Trophoblast cell (in vitro differentiated cells and primary cell): ENCODE data around the gene SLC10A7.

Source experiments
- DNase-seq, 2 donors: peaks; one replicate each; pipeline ENCODE4 v3.0.0-alpha.2; 2016
- H2AFZ ChIP-seq: 2 replicates; pipeline ENCODE4 v1.6.1; 2013; ENCODE audit warnings: low read length, moderate library complexity, mild to moderate bottlenecking; ENCODE audit not compliant: insufficient read depth, poor library complexity
- H2AK5ac ChIP-seq: 2 replicates; pipeline ENCODE4 v1.6.1; 2013; ENCODE audit warnings: mild to moderate bottlenecking, low read length
- H2BK120ac ChIP-seq: 2 replicates; pipeline ENCODE4 v1.6.1; 2013; ENCODE audit warnings: low read length, mild to moderate bottlenecking, moderate library complexity; ENCODE audit not compliant: insufficient read depth, poor library complexity
- H2BK12ac ChIP-seq: 2 replicates; pipeline ENCODE4 v1.6.1; 2013; ENCODE audit warnings: mild to moderate bottlenecking, low read length, moderate library complexity
- H2BK5ac ChIP-seq: 2 replicates; pipeline ENCODE4 v1.6.1; 2013; ENCODE audit warnings: low read length, low read depth, moderate library complexity, mild to moderate bottlenecking; ENCODE audit not compliant: poor library complexity
- H3K14ac ChIP-seq: 2 replicates; pipeline ENCODE4 v1.6.1; 2013; ENCODE audit warnings: mild to moderate bottlenecking, low read length
- H3K18ac ChIP-seq: 2 replicates; pipeline ENCODE4 v1.6.1; 2013; ENCODE audit warnings: mild to moderate bottlenecking, low read length
- H3K23ac ChIP-seq: 2 replicates; pipeline ENCODE4 v1.6.1; 2013; ENCODE audit warnings: low read length
- H3K27ac ChIP-seq: 2 replicates; pipeline ENCODE4 v1.5.1; 2013; ENCODE audit warnings: low read depth, mild to moderate bottlenecking, inconsistent platforms, low read length, moderate library complexity
- H3K27me3 ChIP-seq: 2 replicates; pipeline ENCODE4 v1.6.1; 2013; ENCODE audit warnings: inconsistent platforms, mild to moderate bottlenecking, low read length, moderate library complexity; ENCODE audit not compliant: insufficient read depth
- H3K36me3 ChIP-seq, 2 experiments: 1 replicate in 1 of 2; 2 replicates in 1 of 2; pipeline ENCODE4 v1.6.1; 2013; ENCODE audit warnings: low read length in 2 of 2, mild to moderate bottlenecking in 2 of 2, moderate library complexity in 1 of 2; ENCODE audit not compliant: insufficient read depth in 2 of 2, control insufficient read depth in 1 of 2
- H3K4ac ChIP-seq: 2 replicates; pipeline ENCODE4 v1.6.1; 2013; ENCODE audit warnings: low read depth, mild to moderate bottlenecking, low read length, moderate library complexity
- H3K4me1 ChIP-seq, 2 experiments: 1 replicate in 1 of 2; 2 replicates in 1 of 2; pipeline ENCODE4 v1.6.1; 2013; ENCODE audit warnings: low read length in 2 of 2, mild to moderate bottlenecking in 2 of 2, moderate library complexity in 1 of 2; ENCODE audit not compliant: insufficient read depth in 2 of 2, control insufficient read depth in 1 of 2
- H3K4me2 ChIP-seq: 2 replicates; pipeline ENCODE4 v1.6.1; 2013; ENCODE audit warnings: inconsistent platforms, mild to moderate bottlenecking, low read length, moderate library complexity
- H3K4me3 ChIP-seq: 2 replicates; pipeline ENCODE4 v1.5.1; 2013; ENCODE audit warnings: mild to moderate bottlenecking, low read depth, low read length, inconsistent platforms
- H3K79me1 ChIP-seq: one replicate; pipeline ENCODE4 v1.6.1; 2013; ENCODE audit warnings: low read length
- H3K79me2 ChIP-seq: 2 replicates; pipeline ENCODE4 v1.6.1; 2013; ENCODE audit warnings: low read length, mild to moderate bottlenecking; ENCODE audit not compliant: control insufficient read depth, insufficient read depth, poor library complexity
- H3K9ac ChIP-seq: 2 replicates; pipeline ENCODE4 v1.6.1; 2013; ENCODE audit warnings: mild to moderate bottlenecking, low read length
- H3K9me3 ChIP-seq: 2 replicates; pipeline ENCODE4 v1.6.1; 2013; ENCODE audit warnings: low read depth, mild to moderate bottlenecking, control low read depth, inconsistent platforms, low read length; ENCODE audit not compliant: insufficient read depth
- H4K12ac ChIP-seq: 2 replicates; pipeline ENCODE4 v1.6.1; 2013; ENCODE audit warnings: low read depth, mild to moderate bottlenecking, low read length, moderate library complexity
- H4K8ac ChIP-seq: 2 replicates; pipeline ENCODE4 v1.6.1; 2013; ENCODE audit warnings: low read depth, mild to moderate bottlenecking, low read length, moderate library complexity
- H4K91ac ChIP-seq: one replicate; pipeline ENCODE4 v1.6.1; 2013; ENCODE audit warnings: low read depth, mild to moderate bottlenecking, low read length, moderate library complexity
- WGBS: extraction: QIAGEN DNeasy Blood & Tissue Kit; methylation state at CpG from one replicate; pipeline ENCODE4 v1.1.7; 2013; ENCODE audit warnings: missing lambda C conversion rate; ENCODE audit not compliant: insufficient read length, insufficient coverage; ENCODE audit errors: extremely low coverage; 5-methylcytosine and 5-hydroxymethylcytosine counted together

SLC10A7 gene

GRCh38 chr4:146488495-146489174 lies 33.1 kb downstream of the SLC10A7 start:
- no peak for DNase-seq
- H2BK5ac ChIP-seq = no peak overlapping the region
- H4K8ac ChIP-seq = no peak overlapping the region
- no peak overlapping the region for H3K23ac ChIP-seq
- no CpG with 5 or more reads among the region's 3 CpGs for WGBS
- no peak overlapping the region for H4K91ac ChIP-seq
- H2BK120ac ChIP-seq = no peak overlapping the region
- H2BK12ac ChIP-seq = no peak overlapping the region
- H3K4me1 ChIP-seq = no peaks in the 10 kb centered on the region
- H3K4me3 ChIP-seq = no peak overlapping the region
- H3K36me3 ChIP-seq = no peaks in the 10 kb centered on the region
- H3K9ac ChIP-seq = no peak overlapping the region
- no peak overlapping the region for H3K27ac ChIP-seq
- H4K12ac ChIP-seq = no peak overlapping the region
- no peak overlapping the region for H2AFZ ChIP-seq
- H3K79me2 ChIP-seq = no peaks in the 10 kb centered on the region
- H3K14ac ChIP-seq = no peak overlapping the region
- H3K9me3 ChIP-seq = no peaks in the 10 kb centered on the region
- no peak overlapping the region for H2AK5ac ChIP-seq
- H3K27me3 ChIP-seq = no peaks in the 10 kb centered on the region
- H3K79me1 ChIP-seq = no peaks in the 10 kb centered on the region
- no peak overlapping the region for H3K4me2 ChIP-seq
- H3K18ac ChIP-seq = no peak overlapping the region
- H3K4ac ChIP-seq = no peak overlapping the region

- Histone ChIP-seq H3K9ac (no peak overlapping the region), H3K4me2 (no peak overlapping the region), H2BK120ac (no peak overlapping the region), H3K9me3 (no peaks in the 10 kb centered on the region), H2AFZ (no peak overlapping the region), H3K23ac (no peak overlapping the region), H3K4ac (no peak overlapping the region), H4K8ac (no peak overlapping the region), H3K18ac (no peak overlapping the region), H2BK5ac (no peak overlapping the region), H3K4me3 (no peak overlapping the region), H3K27me3 (peaks cover 2% of the 10 kb centered on the region), H3K27ac (no peak overlapping the region), H2AK5ac (no peak overlapping the region), H2BK12ac (no peak overlapping the region), H3K4me1 (no peaks in the 10 kb centered on the region), H3K79me1 (no peaks in the 10 kb centered on the region), H3K14ac (no peak overlapping the region), H3K36me3 (no peaks in the 10 kb centered on the region), H4K12ac (no peak overlapping the region), H4K91ac (no peak overlapping the region), H3K79me2 (no peaks in the 10 kb centered on the region)
- no CpG with 5 or more reads among the region's 1 CpG for WGBS
- DNase-seq = no peak
Observed at GRCh38 chr4:146486565-146486964, 35.2 kb downstream of the SLC10A7 start.

- H3K79me2 ChIP-seq = no peaks in the 10 kb centered on the region
- H3K9ac ChIP-seq = no peak overlapping the region
- no peak overlapping the region for H4K8ac ChIP-seq
- no peaks in the 10 kb centered on the region for H3K36me3 ChIP-seq
- H2BK12ac ChIP-seq = no peak overlapping the region
- no peak overlapping the region for H4K91ac ChIP-seq
- no peak overlapping the region for H3K14ac ChIP-seq
- no peak overlapping the region for H2BK5ac ChIP-seq
- peaks cover 2% of the 10 kb centered on the region for H3K27me3 ChIP-seq
- H3K27ac ChIP-seq = no peak overlapping the region
- no peak overlapping the region for H3K4me2 ChIP-seq
- H3K4ac ChIP-seq = no peak overlapping the region
- H3K9me3 ChIP-seq = peaks cover 4% of the 10 kb centered on the region
- H4K12ac ChIP-seq = no peak overlapping the region
- H3K18ac ChIP-seq = no peak overlapping the region
- no peak overlapping the region for H2AFZ ChIP-seq
- H3K23ac ChIP-seq = no peak overlapping the region
- H2AK5ac ChIP-seq = no peak overlapping the region
- no peak for DNase-seq
- no peak overlapping the region for H3K4me3 ChIP-seq
- no peaks in the 10 kb centered on the region for H3K4me1 ChIP-seq
- H2BK120ac ChIP-seq = no peak overlapping the region
- no peaks in the 10 kb centered on the region for H3K79me1 ChIP-seq
Observed at GRCh38 chr4:146485968-146486367, 35.8 kb downstream of the SLC10A7 start.

GRCh38 chr4:146482788-146483187 lies 39.0 kb downstream of the SLC10A7 start:
- no peak overlapping the region for H4K91ac ChIP-seq
- no peaks in the 10 kb centered on the region for H3K79me1 ChIP-seq
- H3K14ac ChIP-seq = no peak overlapping the region
- H3K27me3 ChIP-seq = peaks cover 2% of the 10 kb centered on the region
- H3K4ac ChIP-seq = no peak overlapping the region
- no peaks in the 10 kb centered on the region for H3K36me3 ChIP-seq
- H2AK5ac ChIP-seq = no peak overlapping the region
- H2AFZ ChIP-seq = no peak overlapping the region
- no peak overlapping the region for H3K18ac ChIP-seq
- H3K9me3 ChIP-seq = peaks cover 4% of the 10 kb centered on the region
- WGBS = no CpG with 5 or more reads among the region's 1 CpG
- H4K8ac ChIP-seq = no peak overlapping the region
- no peak overlapping the region for H3K9ac ChIP-seq
- H3K23ac ChIP-seq = no peak overlapping the region
- no peaks in the 10 kb centered on the region for H3K79me2 ChIP-seq
- H3K27ac ChIP-seq = no peak overlapping the region
- H2BK12ac ChIP-seq = no peak overlapping the region
- no peak overlapping the region for H2BK120ac ChIP-seq
- DNase-seq = no peak
- H3K4me1 ChIP-seq = no peaks in the 10 kb centered on the region
- H2BK5ac ChIP-seq = no peak overlapping the region
- no peak overlapping the region for H3K4me2 ChIP-seq
- no peak overlapping the region for H4K12ac ChIP-seq
- H3K4me3 ChIP-seq = no peak overlapping the region
